IPS DF 4.7 (cell line): ENCODE data around the gene ZFAND3.

Experiments used
- DNase-seq: peaks from one replicate; pipeline ENCODE4 v3.0.0-alpha.2; 2013; ENCODE audit warnings: low spot score; ENCODE audit errors: extremely low read depth

ZFAND3 gene

GRCh38 chr6:38152620-38153019, 333.1 kb downstream of the ZFAND3 start:
- no peak for DNase-seq

DNA sequence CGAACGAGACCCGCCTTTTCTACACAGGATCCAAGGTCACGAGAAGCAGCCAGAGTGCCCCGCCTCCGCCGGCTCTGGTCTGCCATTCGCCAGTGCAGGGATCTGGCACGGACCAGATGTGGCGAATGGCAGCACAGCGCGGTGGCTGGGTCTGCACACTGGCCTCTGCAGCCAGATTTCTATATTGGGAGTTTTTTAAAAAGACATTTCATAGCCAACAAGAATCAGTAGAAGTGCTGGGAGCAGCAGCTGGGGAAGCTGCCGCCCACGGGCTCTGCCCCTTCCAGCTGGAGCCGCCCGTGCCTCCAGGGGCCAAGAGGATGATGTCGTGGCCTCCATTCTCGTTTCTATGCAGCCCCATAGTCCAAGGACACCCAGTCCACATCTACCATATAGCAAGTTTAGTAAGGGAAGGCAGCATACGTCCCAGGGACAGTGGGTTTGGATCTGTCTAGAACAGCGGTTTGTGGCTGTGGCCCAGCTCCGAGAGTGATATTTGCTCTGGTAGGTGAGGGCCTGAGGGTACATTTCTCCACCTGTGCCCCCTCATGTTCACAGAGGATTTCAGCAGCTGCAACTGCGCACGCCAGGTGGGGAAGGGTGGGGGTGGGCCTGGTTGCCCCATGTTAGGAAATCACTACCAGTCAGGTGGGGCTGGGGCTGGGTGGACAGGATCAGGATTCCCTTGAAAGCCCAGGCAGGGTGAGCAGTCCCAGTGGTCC, 333.7 kb downstream of the ZFAND3 start:
- no peak for DNase-seq

DNA sequence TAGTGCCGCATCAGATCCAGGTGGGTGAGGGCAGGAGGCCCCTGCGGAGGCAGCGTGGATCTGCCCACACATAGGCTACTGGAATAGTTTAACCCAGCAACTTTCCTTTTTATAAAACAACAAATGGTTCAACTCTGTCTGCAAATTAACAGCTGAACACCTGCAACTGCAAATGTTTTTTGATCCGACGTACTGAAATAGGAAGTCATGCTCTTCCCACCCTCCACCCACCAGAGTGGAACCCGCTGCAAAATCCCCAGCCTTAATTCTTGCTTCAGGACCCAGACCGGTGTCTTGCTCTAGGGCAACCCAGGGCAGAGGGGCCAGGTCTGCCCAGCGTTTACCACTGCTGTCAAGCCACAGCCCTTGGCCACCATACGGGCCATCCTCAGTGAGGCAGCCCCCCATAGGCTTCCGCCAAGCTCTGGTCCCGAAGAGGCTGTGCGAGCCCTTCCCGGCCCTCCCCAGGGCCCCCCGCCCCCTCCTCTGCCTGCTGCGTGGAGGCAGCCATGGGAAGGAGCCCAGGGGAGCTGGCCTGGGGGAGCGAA, 334.3 kb downstream of the ZFAND3 start:
- DNase-seq: no peak

DNA sequence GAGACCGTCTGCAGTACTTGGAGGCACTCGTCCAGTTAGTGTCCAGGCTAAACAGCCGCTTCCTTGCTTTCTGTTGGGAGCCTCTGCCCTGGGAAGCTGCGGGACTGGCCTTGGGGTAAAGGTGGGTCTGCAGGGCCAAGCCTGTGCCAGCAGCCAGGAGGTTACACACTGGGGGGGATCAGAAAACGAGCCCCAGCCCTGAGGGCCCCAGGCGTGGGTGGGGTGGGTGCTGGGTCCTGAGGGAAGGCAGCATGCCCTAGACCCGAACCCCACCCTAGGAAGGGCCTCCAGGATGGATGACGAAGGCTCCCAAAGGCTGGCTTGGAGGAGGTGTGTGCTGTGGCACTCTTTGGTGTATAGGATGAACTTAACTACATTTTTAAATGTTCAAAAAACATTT, 335.2 kb downstream of the ZFAND3 start:
- DNase-seq: no peak

DNA sequence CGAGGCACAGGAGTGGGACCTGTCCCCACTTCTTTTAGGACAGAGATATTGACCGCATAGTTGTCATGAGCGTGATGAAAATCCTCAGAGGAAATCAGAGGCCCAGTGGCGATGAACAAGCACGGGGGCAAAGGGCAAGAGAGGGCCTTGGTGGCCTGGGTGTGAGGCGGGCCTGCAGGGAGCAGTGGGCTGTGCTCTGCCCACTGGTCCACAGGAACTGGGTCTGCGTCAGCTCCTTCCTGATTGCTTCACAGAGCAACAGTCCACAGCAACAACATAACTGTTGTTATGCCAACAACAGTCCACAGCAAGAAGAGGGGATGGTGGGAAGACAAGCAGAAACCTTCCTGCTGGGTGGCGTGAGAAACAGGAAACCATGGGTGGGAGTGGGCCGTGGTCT, 335.6 kb downstream of the ZFAND3 start:
- DNase-seq: no peak

DNA sequence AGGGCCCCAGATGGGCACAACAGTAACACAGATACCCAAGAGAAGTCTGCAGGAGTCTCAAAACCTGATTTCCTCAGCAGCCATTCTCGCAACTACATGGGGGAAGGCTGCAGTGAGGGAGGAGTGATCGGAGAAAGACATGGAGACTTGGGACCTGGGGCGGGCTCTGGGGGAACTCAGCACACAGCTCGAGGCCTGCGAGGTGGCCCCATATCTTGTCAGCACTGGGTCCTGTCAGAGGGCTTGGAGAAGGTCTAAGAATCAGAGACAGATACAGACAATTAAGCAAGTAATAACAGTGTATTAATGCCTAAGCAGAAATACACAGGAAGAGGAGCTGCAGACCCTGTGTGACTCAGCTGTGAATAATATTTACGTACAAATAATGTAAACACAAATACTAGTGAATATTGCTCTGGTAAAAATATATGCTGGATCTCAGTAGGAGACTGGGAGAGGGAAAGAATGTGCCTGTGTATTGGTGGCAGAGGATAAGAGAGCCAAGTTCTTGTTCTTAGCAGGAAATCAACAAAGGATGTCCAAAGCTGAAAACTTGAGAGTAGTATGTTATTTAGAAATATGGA, 336.2 kb downstream of the ZFAND3 start:
- DNase-seq: no peak

GRCh38 chr6:38156818-38157565, 337.5 kb downstream of the ZFAND3 start:
- DNase-seq: no peak

DNA sequence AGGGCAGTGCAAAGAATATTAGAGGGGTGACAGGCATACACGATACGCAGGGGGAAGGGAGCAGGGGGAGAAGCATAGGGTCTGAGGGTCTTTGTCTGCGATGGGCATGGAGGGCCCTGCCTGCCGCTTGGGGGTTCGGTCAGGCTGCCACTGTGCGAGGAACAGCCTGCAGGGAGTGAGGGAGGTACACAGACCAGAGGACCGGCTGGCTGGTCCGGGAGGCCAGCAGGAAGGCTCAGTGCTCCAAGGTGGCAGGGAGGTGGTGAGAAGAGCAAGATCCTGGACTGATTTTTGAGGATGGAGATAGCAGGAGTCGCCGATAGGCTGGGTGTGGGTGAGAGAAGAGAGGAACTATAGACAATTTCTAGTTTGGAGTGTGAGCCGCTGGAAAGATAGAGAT, 338.4 kb downstream of the ZFAND3 start:
- DNase-seq: no peak

DNA sequence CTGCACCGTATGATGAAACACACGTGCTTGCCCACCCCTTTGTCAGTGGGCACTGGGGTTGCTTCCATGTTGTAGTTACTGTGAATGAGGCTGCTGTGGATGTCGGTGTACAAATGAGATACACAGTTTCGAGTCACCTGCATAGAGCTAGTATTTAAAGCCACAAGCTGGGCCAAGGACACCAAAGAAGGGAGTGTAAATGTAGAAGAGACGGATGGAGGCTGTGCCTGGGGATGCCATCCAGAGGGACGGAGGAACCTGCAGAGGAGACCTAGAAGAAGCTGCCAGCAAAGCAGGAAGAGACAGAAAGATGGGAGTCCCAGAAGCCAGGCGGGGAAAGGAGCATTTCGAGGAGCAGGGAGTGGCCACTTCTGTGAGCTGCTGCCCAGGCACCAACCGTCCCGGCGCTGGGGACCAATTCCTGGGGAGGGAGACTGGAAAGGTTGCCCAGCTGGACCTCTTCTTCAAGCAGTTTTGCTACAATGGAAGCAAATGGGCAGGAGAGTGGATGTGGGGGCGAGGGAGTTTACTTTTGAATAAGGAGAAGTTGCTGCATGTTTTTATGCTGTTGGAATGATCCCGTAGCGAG, 339.3 kb downstream of the ZFAND3 start:
- DNase-seq: no peak

DNA sequence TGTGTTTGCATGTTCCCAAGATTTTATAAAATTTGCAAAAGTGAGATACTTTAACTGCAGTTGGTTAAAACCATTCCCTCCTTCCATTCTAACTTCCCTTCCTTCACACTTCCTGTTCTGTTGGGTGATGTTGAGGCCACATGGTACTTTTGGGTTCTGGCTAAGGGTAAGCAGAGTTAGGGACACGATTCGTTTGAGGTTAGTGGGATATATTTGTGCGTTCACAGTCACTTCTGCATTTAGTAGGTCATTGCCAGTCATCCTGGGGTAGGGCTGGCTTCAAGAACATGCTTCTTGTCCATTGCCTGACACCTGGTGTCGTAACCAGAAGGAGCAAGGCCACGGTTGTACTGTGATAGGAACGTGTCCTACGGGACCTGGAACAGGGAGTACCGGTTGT, 340.1 kb downstream of the ZFAND3 start:
- no peak for DNase-seq

GRCh38 chr6:38160831-38161230, 341.3 kb downstream of the ZFAND3 start:
- no peak for DNase-seq

- no peak for DNase-seq
Measured at GRCh38 chr6:38161331-38161730, 341.8 kb downstream of the ZFAND3 start.

DNA sequence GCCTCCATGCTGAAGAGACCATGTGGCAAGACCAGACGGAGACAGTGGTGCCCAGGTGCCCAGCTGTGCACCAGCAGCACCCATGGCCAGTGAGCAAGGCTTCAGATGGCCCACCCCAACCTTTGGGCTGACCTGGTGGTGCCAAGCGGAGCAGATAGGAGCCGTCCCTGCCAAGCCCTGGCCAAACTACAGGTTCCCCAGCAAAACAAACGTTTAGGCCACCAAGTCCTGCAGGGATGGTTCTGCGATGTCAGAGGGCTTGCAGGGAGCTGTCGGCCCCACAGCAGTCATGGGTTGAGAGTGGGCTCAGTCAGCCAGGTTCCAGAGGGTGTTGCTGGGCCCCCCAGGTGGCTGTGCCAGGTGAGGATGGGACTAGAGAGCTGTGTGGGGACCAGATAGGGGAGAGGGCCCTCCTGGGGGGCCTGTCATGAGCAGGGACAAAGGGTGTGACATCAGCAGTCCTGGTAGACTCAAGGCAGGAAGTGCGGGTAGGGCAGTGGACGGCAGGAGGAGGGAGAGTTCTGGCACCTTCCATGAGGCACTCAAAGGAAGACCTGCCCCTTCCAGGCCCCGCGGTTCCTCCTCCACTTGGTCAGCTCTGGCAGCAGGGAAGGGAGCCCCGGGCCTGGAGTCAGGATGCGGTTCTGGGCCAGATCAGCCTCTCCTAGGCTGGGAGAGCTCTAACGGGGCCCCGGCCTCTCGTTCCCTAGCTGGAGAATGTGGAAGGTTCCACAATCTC, 342.4 kb downstream of the ZFAND3 start:
- no peak for DNase-seq

- DNase-seq: no peak
Measured at GRCh38 chr6:38162493-38163185, 343.1 kb downstream of the ZFAND3 start.

- DNase-seq: no peak
Measured at GRCh38 chr6:38163186-38164130, 343.9 kb downstream of the ZFAND3 start.

DNA sequence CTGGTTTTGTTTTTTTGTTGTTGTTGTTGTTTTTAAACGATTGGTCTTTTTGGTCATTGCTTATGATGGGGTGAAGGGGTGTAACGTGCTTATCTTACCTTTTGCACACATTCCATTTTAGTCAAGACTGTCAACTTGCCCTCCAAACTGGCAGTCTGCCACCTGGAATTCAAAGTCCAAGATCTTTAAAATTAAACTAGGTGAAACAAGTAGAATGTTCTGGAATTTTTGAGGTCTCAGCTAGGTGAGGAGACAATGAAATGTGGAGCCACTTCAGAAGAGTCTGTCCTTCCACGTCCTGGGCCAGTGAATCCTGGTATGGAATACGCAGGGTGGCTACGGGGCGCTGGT, 344.6 kb downstream of the ZFAND3 start:
- DNase-seq: no peak

- DNase-seq: no peak
Measured at GRCh38 chr6:38164671-38165108, 345.2 kb downstream of the ZFAND3 start.

GRCh38 chr6:38166411-38167240, 347.1 kb downstream of the ZFAND3 start:
- no peak for DNase-seq

DNA sequence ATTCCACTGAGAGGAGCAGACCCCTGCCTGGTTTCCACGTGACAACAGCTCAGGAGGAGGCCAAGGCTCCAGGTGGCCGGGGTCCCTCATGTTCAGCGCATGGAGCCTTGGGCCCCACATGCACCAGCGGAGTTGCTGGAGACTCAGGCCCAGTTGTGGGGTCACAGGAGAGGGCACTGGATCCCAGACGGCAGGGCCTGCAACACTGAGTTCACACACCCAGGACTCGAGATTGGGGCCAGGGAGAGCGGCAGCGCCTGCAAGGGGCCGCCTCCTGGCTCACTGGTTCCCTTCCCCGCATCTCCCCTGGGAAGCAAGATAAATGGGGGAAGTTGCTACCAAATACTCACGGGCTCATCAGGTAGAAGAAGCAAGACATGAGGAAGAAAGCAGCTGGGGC, 348.1 kb downstream of the ZFAND3 start:
- DNase-seq: no peak
